Natural killer cell (primary cell): Measurements from ENCODE around the gene DCAF16. TPM values are rescaled to one million over a fixed set of nuclear protein-coding genes. Genes with fewer than 3 reads are reported as not detected.
A peak's percentile ranks its signal among the peaks of the same experiment; 100 is the strongest.

Experiments used
- ATAC-seq, 3 donors: fragments of 150-1000 bp in 2 of 3; fragments of 200-7000 bp in 1 of 3; cut with Tn5 transposase; 1 replicate in 1 of 3; 2 replicates in 2 of 3; pipeline ENCODE4 v1.10.0; 2021; ENCODE audit warnings: mild to moderate bottlenecking in 2 of 3, moderate library complexity in 2 of 3
- DNase-seq, 2 donors: peaks; one replicate each; pipeline versions ENCODE4 v3.0.0 to v3.0.0-alpha.2; 2013 to 2021; ENCODE audit warnings: mixed read lengths in 1 of 2
- H3K27ac ChIP-seq: one replicate; pipeline ENCODE4 v1.5.1; 2013; ENCODE audit warnings: mild to moderate bottlenecking, low read length
- H3K27me3 ChIP-seq: one replicate; pipeline ENCODE4 v1.6.1; 2013; ENCODE audit warnings: low read length; ENCODE audit not compliant: control insufficient read depth, insufficient read depth
- H3K36me3 ChIP-seq: one replicate; pipeline ENCODE4 v1.6.1; 2013; ENCODE audit warnings: low read length; ENCODE audit not compliant: control insufficient read depth, insufficient read depth
- H3K4me1 ChIP-seq: one replicate; pipeline ENCODE4 v1.6.1; 2013; ENCODE audit warnings: low read length; ENCODE audit not compliant: control insufficient read depth, insufficient read depth
- H3K4me3 ChIP-seq: one replicate; pipeline ENCODE4 v1.5.1; 2013; ENCODE audit warnings: low read length
- H3K9me3 ChIP-seq: one replicate; pipeline ENCODE4 v1.6.1; 2013; ENCODE audit warnings: low read length; ENCODE audit not compliant: control insufficient read depth, insufficient read depth
- H3K27ac Mint-ChIP-seq, 2 donors: one replicate each; pipeline ENCODE4 v1.8.0; 2022; ENCODE audit warnings: mild to moderate bottlenecking in 2 of 2, mixed read lengths in 2 of 2, moderate library complexity in 1 of 2
- H3K27me3 Mint-ChIP-seq, 2 donors: one replicate each; pipeline ENCODE4 v1.8.0; 2022; ENCODE audit warnings: low read depth in 2 of 2, mixed read lengths in 2 of 2
- H3K36me3 Mint-ChIP-seq: one replicate; pipeline ENCODE4 v1.8.0; 2022; ENCODE audit warnings: mixed read lengths
- H3K4me1 Mint-ChIP-seq, 2 donors: one replicate each; pipeline ENCODE4 v1.8.0; 2022; ENCODE audit warnings: mixed read lengths in 2 of 2
- H3K4me3 Mint-ChIP-seq: one replicate; pipeline ENCODE4 v1.8.0; 2022; ENCODE audit warnings: mild to moderate bottlenecking, moderate library complexity, mixed read lengths
- H3K9me3 Mint-ChIP-seq, 2 donors: one replicate each; pipeline ENCODE4 v1.8.0; 2022; ENCODE audit warnings: mixed read lengths in 2 of 2
- CTCF ChIP-seq: fragments of 200-600 bp; IDR thresholded peaks from one replicate; pipeline ENCODE4 v1.8.0; 2022; ENCODE audit warnings: antibody characterized with exemption
- WGBS: methylation state at CpG from one replicate; pipeline ENCODE4 v1.1.7; 2013; ENCODE audit warnings: missing lambda C conversion rate; ENCODE audit not compliant: insufficient coverage; 5-methylcytosine and 5-hydroxymethylcytosine counted together
- intact Hi-C: fragments of 100-400 bp; cut with micrococcal nuclease; formaldehyde crosslinking; loops from one replicate; pipeline ENCODE4 v1.14.2; 2022
- total RNA-seq, 4 donors: library from RNA; stranded (reverse); fragments of 120-200 nt in 1 of 4; gene quantifications; one replicate each; pipeline versions ENCODE4 v1.2.3 to v1.2.4, GENCODE V29; 2013 to 2022

The DCAF16 gene
- total RNA-seq, 3 donors from 2014 or later (not counting 1 experiment from before 2014, with no cell fraction given): 73.9 to 93.8 (median 90.3) TPM

GRCh38 chr4:17812125-17812524 is 1.6 kb upstream of the DCAF16 start:
- peak overlapping the region in 1 of 2 donors; percentile 99 for H3K27ac Mint-ChIP-seq
- no peaks in the 10 kb centered on the region for H3K9me3 Mint-ChIP-seq
- Histone ChIP-seq H3K4me3 (no peak overlapping the region), H3K4me1 (peaks cover 17% of the 10 kb centered on the region), H3K9me3 (no peaks in the 10 kb centered on the region), H3K36me3 (peaks cover 3% of the 10 kb centered on the region), H3K27me3 (no peaks in the 10 kb centered on the region), H3K27ac (no peak overlapping the region)
- intact Hi-C loops: loop anchor here (5.0 kb wide), 1 partner anchor 45 kb away; no protein-coding TSS in a partner anchor
- 63% methylated on average over 1 of the region's 3 CpGs for WGBS
- DNase-seq: no peak
- H3K4me3 Mint-ChIP-seq: peak overlapping the region; percentile 86
- H3K36me3 Mint-ChIP-seq: no peaks in the 10 kb centered on the region
- peaks cover 44 to 45% of the 10 kb centered on the region in 2 donors for H3K4me1 Mint-ChIP-seq
- H3K27me3 Mint-ChIP-seq: no peaks in the 10 kb centered on the region
- no peak for ATAC-seq
- TF ChIP-seq CTCF: no peak

GRCh38 chr4:17811078-17811603 is 584 bp upstream of the DCAF16 start:
- no peak for DNase-seq
- WGBS: under 1% methylated on average over 48 of the region's 48 CpGs
- no peak for TF ChIP-seq CTCF
- Histone ChIP-seq H3K27me3 (no peaks in the 10 kb centered on the region), H3K4me3 (peak overlapping the region; percentile 99), H3K27ac (peak overlapping the region; percentile 99), H3K9me3 (no peaks in the 10 kb centered on the region), H3K4me1 (peaks cover 17% of the 10 kb centered on the region), H3K36me3 (peaks cover 3% of the 10 kb centered on the region)
- Mint-ChIP-seq H3K36me3 (no peaks in the 10 kb centered on the region), H3K27me3 (no peaks in the 10 kb centered on the region), H3K27ac (peak overlapping the region; percentile 99 to 100), H3K4me1 (peaks cover 54 to 55% of the 10 kb centered on the region in 2 donors), H3K9me3 (no peaks in the 10 kb centered on the region), H3K4me3 (peak overlapping the region; percentile 94)
- ATAC-seq: peak; percentile 1 to 5 (median 1)
- intact Hi-C loops: loop anchor here (5.0 kb wide), 1 partner anchor 44 kb away; no protein-coding TSS in a partner anchor

GRCh38 chr4:17809667-17810066 is 890 bp downstream of the DCAF16 start:
- intact Hi-C loops: loop anchor here (1.0 to 5.0 kb wide), 4 partner anchors 42 to 232 kb away; partner anchors contain the start of genes LAP3 and MED28
- Mint-ChIP-seq H3K4me3 (peak overlapping the region; percentile 94), H3K4me1 (peaks cover 58 to 65% of the 10 kb centered on the region in 2 donors), H3K36me3 (no peaks in the 10 kb centered on the region), H3K9me3 (no peaks in the 10 kb centered on the region), H3K27me3 (no peaks in the 10 kb centered on the region), H3K27ac (peak overlapping the region; percentile 99 to 100)
- Histone ChIP-seq H3K4me1 (peaks cover 17% of the 10 kb centered on the region), H3K27ac (peak overlapping the region; percentile 99), H3K9me3 (no peaks in the 10 kb centered on the region), H3K27me3 (no peaks in the 10 kb centered on the region), H3K4me3 (peak overlapping the region; percentile 99), H3K36me3 (peaks cover 5% of the 10 kb centered on the region)
- no peak for TF ChIP-seq CTCF
- no peak for ATAC-seq
- 0% methylated on average over 3 of the region's 7 CpGs for WGBS
- peak in 1 of 2 donors; percentile 28 for DNase-seq

- Histone ChIP-seq H3K36me3 (peaks cover 27% of the 10 kb centered on the region), H3K27me3 (no peaks in the 10 kb centered on the region), H3K4me1 (peaks cover 17% of the 10 kb centered on the region), H3K9me3 (no peaks in the 10 kb centered on the region), H3K4me3 (no peak overlapping the region), H3K27ac (no peak overlapping the region)
- Mint-ChIP-seq H3K36me3 (no peaks in the 10 kb centered on the region), H3K4me3 (peak overlapping the region; percentile 94), H3K27me3 (no peaks in the 10 kb centered on the region), H3K9me3 (no peaks in the 10 kb centered on the region), H3K4me1 (peaks cover 58 to 65% of the 10 kb centered on the region in 2 donors), H3K27ac (peak overlapping the region; percentile 99 to 100)
- intact Hi-C loops: no loop called here
- DNase-seq (no peak), ATAC-seq (no peak)
- WGBS: 87% methylated on average over 6 of the region's 6 CpGs
- no peak for TF ChIP-seq CTCF
Measured at GRCh38 chr4:17807446-17807845, 3.1 kb downstream of the DCAF16 start.
